MCF 10A (cell line): ENCODE data around the gene LYZL4. TPM values are rescaled to one million over a fixed set of nuclear protein-coding genes. Genes with fewer than 3 reads are reported as not detected.

Experiments
- BruUV-seq: library from RNA; stranded (reverse); fragments of 400-500 nt; replicated peaks from 2 replicates; lab custom pipeline; 2021; lab: Mats Ljungman, UMichigan
- CTCF ChIA-PET: fragments of 300-600 bp; sonication (Branson Sonifier 250); formaldehyde crosslinking; extraction: SDS; loops from one replicate; lab custom pipeline; 2021; ENCODE audit warnings: antibody characterized with exemption, inconsistent platforms; lab: Yijun Ruan, JAX
- POLR2A ChIA-PET: fragments of 300-600, 350-650 bp; sonication (Branson Sonifier 250); formaldehyde crosslinking; extraction: SDS; loops from one replicate; lab custom pipeline; 2020; ENCODE audit warnings: antibody characterized with exemption, inconsistent platforms; lab: Yijun Ruan, JAX
- DNase-seq: peaks from one replicate; pipeline ENCODE4 v3.0.0-alpha.2; 2018; ENCODE audit not compliant: unreplicated experiment
- H3K27ac Mint-ChIP-seq: one replicate; pipeline ENCODE4 v1.8.0; 2022; ENCODE audit warnings: mild to moderate bottlenecking, low read depth, mixed read lengths; ENCODE audit not compliant: unreplicated experiment
- H3K27me3 Mint-ChIP-seq: one replicate; pipeline ENCODE4 v1.8.0; 2022; ENCODE audit warnings: mixed read lengths; ENCODE audit not compliant: insufficient read depth, unreplicated experiment
- H3K36me3 Mint-ChIP-seq: one replicate; pipeline ENCODE4 v1.8.0; 2022; ENCODE audit warnings: mild to moderate bottlenecking, moderate library complexity, mixed read lengths; ENCODE audit not compliant: insufficient read depth, unreplicated experiment
- H3K4me1 Mint-ChIP-seq: one replicate; pipeline ENCODE4 v1.8.0; 2022; ENCODE audit warnings: mixed read lengths; ENCODE audit not compliant: insufficient read depth, unreplicated experiment
- H3K4me3 Mint-ChIP-seq: one replicate; pipeline ENCODE4 v1.8.0; 2022; ENCODE audit warnings: mild to moderate bottlenecking, moderate library complexity, mixed read lengths; ENCODE audit not compliant: unreplicated experiment
- H3K9me3 Mint-ChIP-seq: one replicate; pipeline ENCODE4 v1.8.0; 2022; ENCODE audit warnings: mixed read lengths; ENCODE audit not compliant: unreplicated experiment
- intact Hi-C: fragments of 100-400 bp; cut with micrococcal nuclease; formaldehyde crosslinking; loops from 2 replicates; pipeline ENCODE4 v1.14.1; 2022
- total RNA-seq: library from RNA; stranded (reverse); gene quantifications from 2 replicates; pipeline ENCODE4 v1.2.3, GENCODE V29; 2022
- TF ChIP-seq, protein P1 (sequence below): fragments of 200-600 bp; IDR thresholded peaks from one replicate; pipeline ENCODE4 v1.8.0; 2022; ENCODE audit warnings: antibody characterized with exemption, mild to moderate bottlenecking; ENCODE audit not compliant: unreplicated experiment

LYZL4 gene
- total RNA-seq, 1 experiment from 2014 or later: not detected

DNA sequence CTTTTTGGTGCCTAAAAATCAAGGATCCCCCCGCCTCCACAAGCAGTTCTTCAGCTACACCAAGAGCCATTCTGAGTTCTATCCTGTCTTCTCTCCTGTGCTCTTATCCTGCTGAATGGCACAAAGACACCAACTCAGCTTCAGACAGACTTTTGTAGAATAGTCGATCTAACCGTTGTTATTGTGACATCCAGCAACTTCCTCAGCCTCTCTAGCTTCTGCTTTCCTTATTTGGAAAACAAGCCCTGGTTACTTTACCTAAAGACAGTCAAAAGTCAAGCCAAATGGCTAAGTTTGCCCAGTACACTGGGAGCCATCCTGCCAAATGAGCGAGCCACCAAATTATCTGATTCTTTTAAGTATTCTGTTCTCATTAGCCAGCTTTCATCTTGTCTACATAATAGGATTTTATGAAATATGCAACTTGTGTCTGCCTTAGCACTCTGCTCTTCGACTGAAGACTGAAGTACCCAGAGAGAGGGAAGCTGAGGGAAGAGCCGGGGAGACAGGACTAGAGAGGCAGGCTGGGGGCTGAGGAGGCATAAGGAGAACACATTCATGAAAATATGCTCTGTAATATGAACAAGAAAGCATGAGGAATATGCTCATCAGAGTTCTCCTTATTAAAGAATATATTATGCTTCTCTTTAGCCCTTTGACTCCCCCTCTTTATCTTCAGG lies 35.1 kb downstream of the LYZL4 start:
- DNase-seq: no peak
- ChIA-PET CTCF (interaction anchor here (0.5 to 1.2 kb wide), 2 partner anchors 47 to 711 kb away, joined by 3 read pairs; no protein-coding TSS in a partner anchor), POLR2A (interaction anchor here (1.2 kb wide), 1 partner anchor 20 kb away, joined by 4 read pairs; no protein-coding TSS in a partner anchor)
- Mint-ChIP-seq H3K27me3 (no peaks in the 10 kb centered on the region), H3K4me3 (no peak overlapping the region), H3K4me1 (peaks cover 19% of the 10 kb centered on the region), H3K9me3 (no peaks in the 10 kb centered on the region), H3K36me3 (no peaks in the 10 kb centered on the region), H3K27ac (no peak overlapping the region)
- no TSS peak for BruUV-seq
- TF ChIP-seq, protein P1, sequence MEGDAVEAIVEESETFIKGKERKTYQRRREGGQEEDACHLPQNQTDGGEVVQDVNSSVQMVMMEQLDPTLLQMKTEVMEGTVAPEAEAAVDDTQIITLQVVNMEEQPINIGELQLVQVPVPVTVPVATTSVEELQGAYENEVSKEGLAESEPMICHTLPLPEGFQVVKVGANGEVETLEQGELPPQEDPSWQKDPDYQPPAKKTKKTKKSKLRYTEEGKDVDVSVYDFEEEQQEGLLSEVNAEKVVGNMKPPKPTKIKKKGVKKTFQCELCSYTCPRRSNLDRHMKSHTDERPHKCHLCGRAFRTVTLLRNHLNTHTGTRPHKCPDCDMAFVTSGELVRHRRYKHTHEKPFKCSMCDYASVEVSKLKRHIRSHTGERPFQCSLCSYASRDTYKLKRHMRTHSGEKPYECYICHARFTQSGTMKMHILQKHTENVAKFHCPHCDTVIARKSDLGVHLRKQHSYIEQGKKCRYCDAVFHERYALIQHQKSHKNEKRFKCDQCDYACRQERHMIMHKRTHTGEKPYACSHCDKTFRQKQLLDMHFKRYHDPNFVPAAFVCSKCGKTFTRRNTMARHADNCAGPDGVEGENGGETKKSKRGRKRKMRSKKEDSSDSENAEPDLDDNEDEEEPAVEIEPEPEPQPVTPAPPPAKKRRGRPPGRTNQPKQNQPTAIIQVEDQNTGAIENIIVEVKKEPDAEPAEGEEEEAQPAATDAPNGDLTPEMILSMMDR: no peak
- intact Hi-C loops: no loop called here

DNA sequence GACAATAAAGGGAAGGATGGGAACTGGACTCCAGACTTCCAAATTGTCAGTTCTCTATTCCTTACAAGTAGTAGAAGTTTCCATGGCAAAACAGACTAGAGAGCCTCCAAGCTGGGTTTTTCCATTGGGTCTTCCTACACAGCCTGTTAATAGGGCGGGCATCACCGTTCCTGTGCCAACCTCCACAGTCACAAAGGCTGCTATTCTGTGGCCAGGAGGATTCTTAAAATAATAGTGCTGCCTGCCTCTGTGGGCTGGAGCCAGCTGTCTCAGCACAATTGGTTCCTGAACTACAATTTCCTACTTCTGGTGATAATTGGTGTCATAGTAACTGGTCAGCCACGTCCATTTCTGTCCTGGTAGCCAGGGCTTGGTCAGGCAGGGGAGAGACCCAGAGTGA lies 38.6 kb downstream of the LYZL4 start:
- peaks cover 10% of the 10 kb centered on the region for H3K4me1 Mint-ChIP-seq
- H3K4me3 Mint-ChIP-seq: no peak overlapping the region
- BruUV-seq: no TSS peak
- no peaks in the 10 kb centered on the region for H3K36me3 Mint-ChIP-seq
- TF ChIP-seq, protein P1: no peak
- no peaks in the 10 kb centered on the region for H3K27me3 Mint-ChIP-seq
- ChIA-PET POLR2A (no interaction called here), CTCF (no interaction called here)
- no peaks in the 10 kb centered on the region for H3K9me3 Mint-ChIP-seq
- no peak overlapping the region for H3K27ac Mint-ChIP-seq
- intact Hi-C loops: no loop called here
- DNase-seq: no peak

DNA sequence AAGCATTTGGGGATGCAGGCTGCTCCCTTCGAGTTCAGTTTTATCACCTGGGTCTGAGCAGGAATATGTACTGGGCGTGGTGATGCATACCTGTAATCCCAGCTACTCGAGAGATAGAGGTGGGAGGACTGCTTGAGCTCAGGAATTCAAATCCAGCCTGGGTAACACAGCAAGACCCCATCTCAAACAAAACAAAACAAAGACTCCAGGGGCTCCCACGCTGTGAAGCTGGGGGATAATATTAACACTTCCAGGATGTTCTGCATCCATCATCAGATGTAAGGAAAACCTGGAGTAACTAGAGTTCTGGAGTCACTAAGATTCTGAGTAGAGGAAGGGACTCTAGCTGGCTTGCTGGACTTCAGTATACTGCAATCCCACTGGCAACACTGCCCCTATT lies 40.6 kb downstream of the LYZL4 start:
- H3K27ac Mint-ChIP-seq: no peak overlapping the region
- no peak overlapping the region for H3K4me3 Mint-ChIP-seq
- DNase-seq: no peak
- H3K27me3 Mint-ChIP-seq: no peaks in the 10 kb centered on the region
- H3K4me1 Mint-ChIP-seq: no peaks in the 10 kb centered on the region
- H3K9me3 Mint-ChIP-seq: peaks cover 6% of the 10 kb centered on the region
- CTCF ChIA-PET: no interaction called here
- intact Hi-C loops: no loop called here
- TF ChIP-seq, protein P1: no peak
- BruUV-seq: no TSS peak
- POLR2A ChIA-PET: no interaction called here
- no peaks in the 10 kb centered on the region for H3K36me3 Mint-ChIP-seq

DNA sequence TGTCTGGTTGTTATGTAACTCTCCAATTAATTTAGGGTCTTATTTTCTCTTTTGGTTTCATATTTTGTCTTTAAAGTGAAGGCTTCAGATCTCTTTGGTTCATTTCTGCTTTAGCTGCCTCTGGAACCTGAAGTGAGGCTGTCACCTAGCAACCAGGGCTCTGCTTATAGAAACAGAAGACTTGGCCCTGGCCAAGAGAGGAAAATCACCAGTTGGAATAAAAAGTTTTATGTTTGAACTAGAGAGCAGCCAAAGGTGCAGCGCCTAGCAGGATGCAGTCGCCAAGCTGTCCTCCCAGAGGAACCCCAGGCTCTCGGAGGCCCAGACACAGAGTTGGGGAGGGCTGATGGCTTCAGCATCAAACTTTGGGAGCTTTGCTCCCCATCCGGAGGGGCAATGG lies 41.1 kb downstream of the LYZL4 start:
- H3K36me3 Mint-ChIP-seq: no peaks in the 10 kb centered on the region
- no TSS peak for BruUV-seq
- H3K27ac Mint-ChIP-seq: no peak overlapping the region
- no peaks in the 10 kb centered on the region for H3K27me3 Mint-ChIP-seq
- intact Hi-C loops: no loop called here
- no peak for DNase-seq
- ChIA-PET POLR2A (no interaction called here), CTCF (no interaction called here)
- H3K4me3 Mint-ChIP-seq: no peak overlapping the region
- peaks cover 6% of the 10 kb centered on the region for H3K9me3 Mint-ChIP-seq
- no peaks in the 10 kb centered on the region for H3K4me1 Mint-ChIP-seq
- TF ChIP-seq, protein P1: no peak
